BLaER1 treated with 17β-estradiol and CSF1 and Interleukin-3, amounts not matched to agents 10 nM and 100 nM (cell line): Measurements from ENCODE around the gene CRISPLD2.

Source experiments
- H3K27ac ChIP-seq, 11 experiments: shearing (Covaris generic); formaldehyde crosslinking; 2 replicates each; pipeline ENCODE4 v1.8.1; 2022
- H3K27me3 ChIP-seq, 11 experiments: shearing (Covaris generic); formaldehyde crosslinking; 2 replicates each; pipeline ENCODE4 v1.8.1; 2022
- H3K36me3 ChIP-seq, 11 experiments: shearing (Covaris generic); formaldehyde crosslinking; 2 replicates each; pipeline ENCODE4 v1.8.1; 2022
- H3K4me1 ChIP-seq, 10 experiments: shearing (Covaris generic); formaldehyde crosslinking; 2 replicates each; pipeline ENCODE4 v1.8.1; 2022
- H3K4me2 ChIP-seq, 11 experiments: shearing (Covaris generic); formaldehyde crosslinking; 2 replicates each; pipeline ENCODE4 v1.8.1; 2022
- H3K4me3 ChIP-seq, 10 experiments: shearing (Covaris generic); formaldehyde crosslinking; 2 replicates each; pipeline ENCODE4 v1.8.1; 2022
- H3K9ac ChIP-seq, 11 experiments: shearing (Covaris generic); formaldehyde crosslinking; 2 replicates each; pipeline ENCODE4 v1.8.1; 2022
- H3K9me3 ChIP-seq, 11 experiments: shearing (Covaris generic); formaldehyde crosslinking; replicated peaks in 1 of 11; 2 replicates each; pipeline ENCODE4 v1.8.1; 2022
- H4K20me1 ChIP-seq, 11 experiments: shearing (Covaris generic); formaldehyde crosslinking; 2 replicates each; pipeline ENCODE4 v1.8.1; 2022
- Cebpa-rat ChIP-seq, 11 experiments: shearing (Covaris generic); IDR thresholded peaks; 2 replicates each; pipeline ENCODE4 v1.8.1; 2022

The CRISPLD2 gene

DNA sequence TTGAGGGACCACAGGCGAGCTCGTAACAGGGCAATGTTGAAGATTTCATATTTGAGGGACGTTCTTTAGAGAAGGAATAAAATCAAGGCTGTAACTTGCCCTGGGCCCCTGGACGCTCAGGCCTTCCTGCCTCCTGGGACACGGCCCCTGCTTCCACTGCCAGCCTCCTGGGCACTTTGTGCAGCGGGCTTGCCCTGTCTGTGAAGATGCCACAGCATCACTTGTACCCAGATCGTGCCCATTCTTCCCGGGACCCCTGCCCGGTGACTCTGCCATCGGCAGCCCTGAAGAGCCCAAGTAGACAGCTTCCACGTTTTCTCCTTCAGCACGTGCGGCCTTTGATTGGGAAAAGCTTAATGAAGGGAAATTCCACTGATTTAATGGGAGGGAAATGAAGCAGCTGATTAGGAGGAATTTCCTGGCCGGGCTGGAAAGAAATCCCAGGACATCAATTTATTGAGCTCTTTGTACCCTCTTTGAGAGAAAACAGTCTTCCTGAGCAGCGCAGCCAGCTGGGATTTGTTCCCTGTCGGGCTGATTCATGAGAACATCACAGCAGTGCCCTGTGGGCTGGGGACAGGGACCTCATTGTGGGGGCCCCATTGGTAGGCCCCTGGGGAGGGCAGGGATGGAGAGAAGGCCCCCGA lies 71.5 kb downstream of the CRISPLD2 start:
- no peak overlapping the region for H3K27ac ChIP-seq
- H3K27me3 ChIP-seq: peaks cover 0 to 6% (median 0%) of the 10 kb centered on the region in 11 experiments; a peak in 1 of 22 replicates
- H3K4me2 ChIP-seq: no peak overlapping the region
- H3K9ac ChIP-seq: no peak overlapping the region
- H3K36me3 ChIP-seq: peaks cover 0 to 60% (median 5%) of the 10 kb centered on the region in 11 experiments; a peak in 10 of 22 replicates
- H4K20me1 ChIP-seq: no peaks in the 10 kb centered on the region
- H3K9me3 ChIP-seq: peaks cover 0 to 21% (median 13%) of the 10 kb centered on the region in 11 experiments; a peak in 17 of 22 replicates
- no peak overlapping the region for H3K4me3 ChIP-seq
- no peak for TF ChIP-seq Cebpa-rat (IDR thresholded peaks at IDR 0.05)
- peaks cover 39 to 77% (median 61%) of the 10 kb centered on the region in 10 experiments for H3K4me1 ChIP-seq

GRCh38 chr16:84892097-84892496 lies 72.3 kb downstream of the CRISPLD2 start:
- Histone ChIP-seq H3K27ac (no peak overlapping the region), H3K4me3 (no peak overlapping the region), H3K9ac (no peak overlapping the region), H3K4me2 (peak overlapping the region in 5 of 11 experiments; percentile 70 to 85 (median 79); a peak in 5 of 22 replicates), H4K20me1 (no peaks in the 10 kb centered on the region), H3K27me3 (peaks cover 0 to 6% (median 0%) of the 10 kb centered on the region in 11 experiments; a peak in 1 of 22 replicates), H3K4me1 (peaks cover 40 to 77% (median 59%) of the 10 kb centered on the region in 10 experiments), H3K36me3 (peaks cover 0 to 60% (median 5%) of the 10 kb centered on the region in 11 experiments; a peak in 10 of 22 replicates), H3K9me3 (peaks cover 0 to 21% (median 13%) of the 10 kb centered on the region in 11 experiments; a peak in 17 of 22 replicates)
- TF ChIP-seq Cebpa-rat (IDR thresholded peaks at IDR 0.05): no peak

GRCh38 chr16:84893467-84893848 lies 73.7 kb downstream of the CRISPLD2 start:
- H3K4me1 ChIP-seq: peaks cover 44 to 77% (median 61%) of the 10 kb centered on the region in 10 experiments
- H3K36me3 ChIP-seq: peaks cover 0 to 54% (median 5%) of the 10 kb centered on the region in 11 experiments; a peak in 10 of 22 replicates
- H3K9me3 ChIP-seq: peaks cover 0 to 21% (median 14%) of the 10 kb centered on the region in 11 experiments; a peak in 18 of 22 replicates
- TF ChIP-seq Cebpa-rat (IDR thresholded peaks at IDR 0.05): no peak
- peak overlapping the region in 6 of 11 experiments; percentile 0 to 42 (median 24); a peak in 8 of 22 replicates for H3K9ac ChIP-seq
- H3K4me2 ChIP-seq: peak overlapping the region; percentile 42 to 85 (median 75)
- peak overlapping the region in 9 of 11 experiments; percentile 9 to 62 (median 43); a peak in 15 of 22 replicates for H3K27ac ChIP-seq
- H3K27me3 ChIP-seq: peaks cover 0 to 6% (median 0%) of the 10 kb centered on the region in 11 experiments; a peak in 1 of 22 replicates
- H4K20me1 ChIP-seq: no peaks in the 10 kb centered on the region
- peak overlapping the region in 3 of 10 experiments; percentile 10 to 37 (median 34); a peak in 4 of 20 replicates for H3K4me3 ChIP-seq

GRCh38 chr16:84893849-84894599 lies 74.2 kb downstream of the CRISPLD2 start:
- Histone ChIP-seq H3K9me3 (peaks cover 5 to 25% (median 17%) of the 10 kb centered on the region in 11 experiments; a peak in 20 of 22 replicates), H3K4me2 (peak overlapping the region; percentile 42 to 85 (median 75)), H3K4me1 (peaks cover 44 to 77% (median 63%) of the 10 kb centered on the region in 10 experiments), H3K27me3 (peaks cover 0 to 3% (median 0%) of the 10 kb centered on the region in 11 experiments; a peak in 1 of 22 replicates), H3K27ac (peak overlapping the region in 9 of 11 experiments; percentile 9 to 62 (median 43); a peak in 14 of 22 replicates), H4K20me1 (no peaks in the 10 kb centered on the region), H3K36me3 (peaks cover 0 to 54% (median 5%) of the 10 kb centered on the region in 11 experiments; a peak in 10 of 22 replicates), H3K9ac (peak overlapping the region in 6 of 11 experiments; percentile 0 to 42 (median 24); a peak in 8 of 22 replicates), H3K4me3 (peak overlapping the region in 3 of 10 experiments; percentile 10 to 37 (median 34); a peak in 4 of 20 replicates)
- TF ChIP-seq Cebpa-rat (IDR thresholded peaks at IDR 0.05): peak in 4 of 11 experiments; percentile 30 to 46 (median 42); a peak in 5 of 22 replicates

DNA sequence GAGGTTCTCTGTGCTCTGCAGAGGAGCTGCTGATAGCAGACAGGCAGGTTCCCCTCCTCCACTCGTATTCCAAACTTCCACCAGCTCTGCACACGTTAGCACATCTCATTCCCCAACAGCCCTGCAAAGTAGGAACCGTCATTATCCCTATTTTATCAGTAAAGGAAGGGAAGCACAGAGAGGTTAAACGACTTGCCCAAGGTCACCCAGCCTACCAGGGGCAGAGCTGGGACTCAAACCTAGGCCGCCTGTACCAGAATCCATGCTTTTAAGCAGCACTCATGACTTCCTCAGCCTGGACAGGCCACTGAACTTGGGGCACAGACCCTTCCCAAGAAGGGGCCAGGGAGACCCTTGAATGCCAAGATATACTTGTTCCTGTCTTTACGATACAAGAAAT lies 75.2 kb downstream of the CRISPLD2 start:
- Histone ChIP-seq H3K9me3 (peaks cover 8 to 35% (median 17%) of the 10 kb centered on the region in 11 experiments; a peak in 20 of 22 replicates), H3K4me2 (peak overlapping the region in 4 of 11 experiments; percentile 71 to 85 (median 82); a peak in 5 of 22 replicates), H3K9ac (no peak overlapping the region), H3K4me1 (peaks cover 39 to 83% (median 63%) of the 10 kb centered on the region in 10 experiments), H3K27ac (peak overlapping the region in 2 of 11 experiments; percentile 9 to 43; a peak in 3 of 22 replicates), H3K4me3 (no peak overlapping the region), H4K20me1 (no peaks in the 10 kb centered on the region), H3K36me3 (peaks cover 0 to 63% (median 5%) of the 10 kb centered on the region in 11 experiments; a peak in 10 of 22 replicates), H3K27me3 (no peaks in the 10 kb centered on the region)
- TF ChIP-seq Cebpa-rat (IDR thresholded peaks at IDR 0.05): no peak

GRCh38 chr16:84896847-84897246 lies 77.1 kb downstream of the CRISPLD2 start:
- peaks cover 39 to 88% (median 63%) of the 10 kb centered on the region in 10 experiments for H3K4me1 ChIP-seq
- no peaks in the 10 kb centered on the region for H3K27me3 ChIP-seq
- TF ChIP-seq Cebpa-rat (IDR thresholded peaks at IDR 0.05): no peak
- H3K9ac ChIP-seq: peak overlapping the region in 2 of 11 experiments; percentile 55 to 58; a peak in 3 of 22 replicates
- H3K27ac ChIP-seq: peak overlapping the region in 5 of 11 experiments; percentile 62 to 86 (median 79); a peak in 11 of 22 replicates
- peaks cover 0 to 62% (median 10%) of the 10 kb centered on the region in 11 experiments; a peak in 11 of 22 replicates for H3K36me3 ChIP-seq
- H3K4me2 ChIP-seq: peak overlapping the region in 10 of 11 experiments; percentile 52 to 83 (median 76); a peak in 17 of 22 replicates
- H3K9me3 ChIP-seq: peaks cover 8 to 43% (median 17%) of the 10 kb centered on the region in 11 experiments; a peak in 20 of 22 replicates
- H4K20me1 ChIP-seq: no peaks in the 10 kb centered on the region
- no peak overlapping the region for H3K4me3 ChIP-seq

DNA sequence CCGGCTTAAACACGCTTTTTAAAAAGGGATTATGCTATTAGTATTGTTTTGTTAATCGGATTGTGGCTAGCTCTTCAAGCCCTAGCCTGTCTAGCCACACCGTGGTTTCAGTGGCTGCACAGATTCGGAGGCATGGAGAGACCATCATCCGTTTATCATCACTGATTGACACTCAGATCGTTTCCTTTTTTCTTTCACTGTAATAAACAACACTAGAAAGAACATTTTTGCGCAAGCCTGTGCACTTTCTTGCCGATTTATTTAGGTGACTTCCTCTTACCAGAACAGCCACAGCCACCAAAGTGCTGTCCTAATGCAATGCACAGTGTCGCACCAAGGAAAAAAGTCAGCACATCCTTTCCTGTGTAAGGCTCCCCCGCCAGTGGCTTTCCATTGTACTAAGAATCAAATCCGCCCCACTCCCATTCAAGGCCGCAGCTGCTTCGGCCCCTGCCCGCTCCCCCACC lies 78.2 kb downstream of the CRISPLD2 start:
- H3K4me2 ChIP-seq: peak overlapping the region; percentile 40 to 83 (median 73)
- H4K20me1 ChIP-seq: no peaks in the 10 kb centered on the region
- peaks cover 0 to 57% (median 12%) of the 10 kb centered on the region in 11 experiments; a peak in 10 of 22 replicates for H3K36me3 ChIP-seq
- H3K9ac ChIP-seq: peak overlapping the region in 8 of 11 experiments; percentile 10 to 74 (median 58); a peak in 12 of 22 replicates
- peaks cover 8 to 43% (median 17%) of the 10 kb centered on the region in 11 experiments; a peak in 20 of 22 replicates for H3K9me3 ChIP-seq
- peak in 8 of 11 experiments; percentile 35 to 92 (median 77); a peak in 13 of 22 replicates for TF ChIP-seq Cebpa-rat (IDR thresholded peaks at IDR 0.05)
- no peaks in the 10 kb centered on the region for H3K27me3 ChIP-seq
- peak overlapping the region in 4 of 10 experiments; percentile 9 to 45 (median 22); a peak in 2 of 20 replicates for H3K4me3 ChIP-seq
- H3K27ac ChIP-seq: peak overlapping the region in 9 of 11 experiments; percentile 53 to 86 (median 70); a peak in 17 of 22 replicates
- H3K4me1 ChIP-seq: peaks cover 34 to 77% (median 56%) of the 10 kb centered on the region in 10 experiments
